Measurements from ENCODE around the gene BCAR1.
A peak's percentile ranks its signal among the peaks of the same experiment; 100 is the strongest.

Gene BCAR1

DNA sequence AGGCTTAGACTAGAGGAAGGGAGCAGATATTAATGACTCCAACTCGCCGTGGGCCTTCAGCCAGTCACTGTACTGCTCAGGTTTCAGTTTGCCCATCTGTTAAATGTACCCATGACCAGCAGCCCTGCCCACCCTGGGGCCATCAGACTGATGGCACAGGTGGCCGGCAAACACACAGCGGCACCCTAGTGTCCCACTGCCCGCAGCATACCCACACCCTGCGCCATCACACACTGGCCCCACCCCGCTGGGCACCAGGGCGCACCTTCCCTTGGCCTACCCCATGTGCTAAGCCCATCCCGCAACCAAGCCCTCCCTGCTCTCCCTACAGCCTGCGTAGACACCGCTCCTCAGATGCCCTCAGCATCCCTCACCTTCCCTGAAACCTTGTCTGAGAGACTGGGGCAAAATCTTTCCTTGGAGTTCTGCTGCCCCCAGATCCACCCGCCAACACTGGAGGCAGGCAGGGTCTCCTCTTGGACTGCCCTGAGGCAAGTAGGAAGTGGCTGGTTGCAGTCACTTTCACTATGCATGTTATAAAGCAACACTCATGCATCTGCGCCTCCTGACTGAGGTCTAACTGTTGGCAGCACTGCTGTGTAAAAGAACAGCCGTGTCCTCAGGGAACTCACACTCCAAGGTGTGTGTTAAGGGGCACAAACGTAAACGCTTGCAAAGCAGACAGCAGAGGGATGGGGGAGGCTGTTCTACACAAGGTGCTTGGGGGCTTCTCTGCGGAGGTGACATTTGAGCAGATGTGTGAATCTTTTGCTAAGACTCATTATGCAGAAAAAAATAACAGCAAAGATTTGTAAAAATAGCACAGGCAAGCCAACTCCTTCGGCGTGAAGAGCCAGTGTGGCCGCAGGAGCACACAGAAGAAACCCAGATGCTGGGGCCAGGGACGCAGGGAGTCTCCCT lies 6.7 kb upstream of the BCAR1 start:
- DNase-seq (ENCODE audit: insufficient read length, low spot score) (no peak), FAIRE-seq (no peak)

DNA sequence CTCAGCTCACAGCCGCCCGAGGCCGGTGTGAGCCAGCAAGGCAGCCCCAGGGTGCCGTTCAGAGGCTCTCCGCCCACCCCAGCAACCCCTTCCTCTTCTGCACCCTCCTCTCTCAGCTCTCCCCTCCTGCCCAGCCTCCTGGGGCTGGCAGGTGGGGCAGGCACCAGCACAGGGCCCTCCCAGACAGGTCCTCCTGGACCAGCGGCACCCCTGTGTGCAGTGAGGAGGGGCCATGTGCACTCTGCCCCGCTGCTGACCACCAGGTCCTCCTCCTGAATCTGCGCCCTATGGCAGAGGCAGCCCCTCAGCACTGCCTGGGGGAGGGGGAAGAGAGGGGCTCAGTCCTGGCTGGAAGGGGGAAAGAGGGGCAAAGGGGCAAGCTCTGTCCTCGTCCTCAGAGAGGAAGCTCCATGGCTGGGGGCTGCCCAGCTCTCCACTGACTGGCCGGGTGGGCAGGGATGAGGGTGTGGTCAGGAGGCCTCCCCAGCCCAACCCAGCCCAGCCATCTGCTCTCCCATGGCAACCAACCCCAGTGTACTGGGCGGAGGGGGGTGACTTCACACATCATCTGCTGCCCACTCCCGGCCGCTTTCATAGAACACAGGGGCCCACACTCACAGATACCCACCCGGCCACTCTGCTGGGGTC lies 5.4 kb upstream of the BCAR1 start:
- FAIRE-seq = no peak
- no peak for DNase-seq (ENCODE audit: insufficient read length, low spot score)

DNA sequence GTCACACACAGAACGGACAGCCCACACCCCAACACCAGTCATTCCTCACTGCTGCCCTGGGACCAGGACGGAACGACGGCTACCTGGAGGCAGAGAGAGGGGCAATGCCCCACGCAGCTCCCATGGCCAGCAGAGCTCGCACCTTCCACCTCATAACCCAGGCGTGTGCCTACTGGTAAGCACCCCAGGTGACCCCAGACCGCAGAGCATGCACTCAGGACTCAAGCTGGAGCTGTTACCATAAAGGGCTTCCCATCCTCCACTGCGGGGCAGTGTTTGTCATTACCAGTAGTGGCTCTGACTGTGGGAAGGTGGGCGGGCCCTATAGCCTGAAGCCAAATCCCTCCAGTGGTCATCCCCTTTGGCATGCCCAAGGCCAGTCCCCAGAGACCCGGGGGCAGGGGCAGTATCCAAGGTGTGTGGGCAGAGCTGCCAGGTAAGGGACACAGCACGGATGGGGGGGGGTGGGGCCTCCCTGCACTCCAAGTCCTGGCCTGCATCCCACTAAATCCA lies 4.7 kb upstream of the BCAR1 start:
- DNase-seq (ENCODE audit: insufficient read length, low spot score) = no peak
- FAIRE-seq = no peak

DNA sequence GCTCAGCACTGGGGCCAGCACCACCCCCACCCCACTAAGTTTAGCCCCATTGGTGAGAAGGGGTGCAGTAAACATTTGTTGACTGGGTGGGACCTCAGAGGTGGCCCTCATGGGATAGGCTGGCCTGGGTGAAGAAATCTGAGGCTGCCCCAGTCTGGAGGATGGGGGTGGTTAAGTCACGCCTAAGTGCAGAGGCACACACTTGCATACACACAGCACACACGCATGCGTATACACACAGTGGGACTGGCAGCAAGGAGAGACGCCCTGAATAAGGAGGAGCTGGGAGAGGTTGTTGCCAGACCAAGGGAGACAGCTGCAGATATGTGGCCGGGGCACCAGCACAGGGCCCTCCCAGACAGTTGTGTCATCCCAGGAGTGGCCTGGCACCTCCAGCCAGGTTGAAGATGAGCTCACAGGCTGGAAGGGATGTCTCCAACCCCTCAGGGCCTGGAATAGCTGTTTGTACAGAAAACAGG lies 3.0 kb upstream of the BCAR1 start:
- no peak for DNase-seq (ENCODE audit: insufficient read length, low spot score)
- no peak for FAIRE-seq

DNA sequence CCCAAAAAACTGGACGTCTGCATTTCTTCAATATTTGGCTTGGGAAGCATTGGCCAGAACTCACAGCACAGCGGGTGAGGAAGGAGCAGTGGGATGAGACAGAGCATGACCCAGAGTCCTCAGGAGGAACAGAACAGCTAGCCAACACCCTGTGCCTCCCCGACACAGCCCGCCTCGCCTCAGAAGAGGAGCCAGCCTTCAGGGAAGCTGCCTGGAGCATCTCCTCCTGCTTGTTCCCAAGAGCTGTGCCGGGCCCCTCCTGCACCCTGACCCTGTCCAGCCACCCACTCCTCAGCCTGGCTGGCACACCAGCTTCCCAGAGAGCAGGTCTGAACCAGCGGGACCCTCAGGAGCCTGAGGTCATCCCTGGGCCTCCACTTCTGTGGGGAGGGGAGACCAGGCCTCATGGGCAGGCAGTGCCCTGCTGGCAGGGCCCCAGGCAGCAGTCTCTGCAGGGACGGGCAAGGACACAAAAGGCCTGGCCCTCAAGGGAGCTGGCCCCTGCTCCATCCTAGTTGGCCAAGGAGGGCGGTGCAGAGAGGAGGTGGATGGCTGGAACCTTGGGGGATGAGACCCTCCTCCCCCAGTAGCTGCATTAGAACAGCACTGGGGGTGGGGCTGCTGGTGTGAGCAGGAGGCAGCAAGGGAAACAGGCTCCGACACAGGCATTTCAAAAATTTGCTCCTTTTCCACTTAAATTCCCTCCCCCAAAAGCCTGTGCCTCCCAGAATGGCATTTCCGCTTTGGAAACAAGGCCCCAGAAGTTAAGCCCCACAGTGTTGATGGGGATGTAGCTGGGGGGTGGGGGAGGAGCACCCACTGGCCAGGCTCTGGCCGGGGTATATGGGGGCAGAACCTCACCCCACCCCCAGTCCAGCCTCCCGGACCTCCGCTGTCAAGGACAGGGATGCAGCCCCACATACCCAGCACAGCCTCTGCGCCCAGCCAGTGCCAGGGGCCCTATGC lies 1.8 kb upstream of the BCAR1 start:
- DNase-seq (ENCODE audit: insufficient read length, low spot score) = no peak
- FAIRE-seq = no peak

DNA sequence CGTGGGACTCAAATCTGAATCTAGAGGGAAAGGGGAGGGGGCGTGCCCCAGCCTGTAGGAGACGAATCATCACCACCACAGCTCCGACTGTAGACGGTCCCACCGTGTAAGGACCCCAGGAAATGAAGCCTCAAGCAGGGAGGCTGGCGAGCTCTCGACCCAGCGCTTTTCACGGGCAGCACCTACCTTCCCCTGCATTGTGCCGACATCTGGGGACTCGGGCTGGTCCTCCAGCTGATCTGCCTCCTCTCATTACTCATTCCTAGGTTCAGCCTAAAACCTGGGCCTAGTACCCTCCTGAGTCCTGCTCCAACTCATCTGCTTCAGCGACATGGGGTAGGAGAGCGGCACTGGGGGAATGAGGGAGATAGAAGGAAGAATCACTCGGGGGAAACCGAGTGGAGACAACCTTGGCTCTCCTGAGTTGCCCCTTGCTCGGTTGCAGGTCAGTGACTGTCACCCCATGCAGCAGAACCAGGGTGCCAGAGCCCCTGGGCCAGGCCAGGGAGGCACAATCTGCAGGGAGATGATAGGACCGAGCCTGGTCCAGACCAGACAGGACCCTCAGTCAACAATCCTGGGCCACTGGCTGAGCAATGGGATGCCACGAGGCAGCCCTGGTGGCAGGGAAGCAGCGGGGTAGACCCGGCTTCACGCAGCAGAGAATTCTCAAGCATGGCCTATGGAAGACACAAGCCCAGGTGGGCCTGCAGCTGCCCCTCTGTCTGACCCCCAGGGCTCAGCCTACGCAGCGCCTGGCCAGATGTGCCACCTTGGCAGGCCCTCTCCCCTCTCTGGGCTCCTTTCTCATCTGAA lies 833 bp upstream of the BCAR1 start:
- DNase-seq (ENCODE audit: insufficient read length, low spot score) = no peak
- no peak for FAIRE-seq

DNA sequence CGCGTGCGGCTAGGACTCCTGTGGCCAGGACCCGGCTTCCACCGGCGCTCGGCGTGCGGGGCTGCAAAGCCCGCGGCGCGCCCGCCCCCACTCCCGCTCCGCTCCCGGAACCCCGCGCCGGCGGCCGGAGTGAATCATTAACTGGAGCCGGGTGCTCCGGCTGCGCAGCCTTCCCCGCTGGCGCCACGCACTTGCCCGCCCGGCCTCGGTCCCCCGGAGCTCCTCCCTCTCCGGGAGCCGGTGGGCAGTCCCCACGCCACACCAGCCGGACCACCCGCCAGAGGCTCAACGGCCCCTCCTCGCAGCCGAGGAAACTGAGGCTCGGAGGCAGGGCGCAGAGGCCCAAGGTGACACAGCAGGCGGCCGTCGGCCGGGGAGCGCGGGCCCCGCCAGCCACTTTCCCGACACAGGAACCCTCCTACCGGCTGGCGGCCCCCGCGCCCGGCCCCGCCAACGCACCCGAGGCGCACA lies 580 bp downstream of the BCAR1 start:
- no peak for FAIRE-seq
- DNase-seq (ENCODE audit: insufficient read length, low spot score) = peak; percentile 88

DNA sequence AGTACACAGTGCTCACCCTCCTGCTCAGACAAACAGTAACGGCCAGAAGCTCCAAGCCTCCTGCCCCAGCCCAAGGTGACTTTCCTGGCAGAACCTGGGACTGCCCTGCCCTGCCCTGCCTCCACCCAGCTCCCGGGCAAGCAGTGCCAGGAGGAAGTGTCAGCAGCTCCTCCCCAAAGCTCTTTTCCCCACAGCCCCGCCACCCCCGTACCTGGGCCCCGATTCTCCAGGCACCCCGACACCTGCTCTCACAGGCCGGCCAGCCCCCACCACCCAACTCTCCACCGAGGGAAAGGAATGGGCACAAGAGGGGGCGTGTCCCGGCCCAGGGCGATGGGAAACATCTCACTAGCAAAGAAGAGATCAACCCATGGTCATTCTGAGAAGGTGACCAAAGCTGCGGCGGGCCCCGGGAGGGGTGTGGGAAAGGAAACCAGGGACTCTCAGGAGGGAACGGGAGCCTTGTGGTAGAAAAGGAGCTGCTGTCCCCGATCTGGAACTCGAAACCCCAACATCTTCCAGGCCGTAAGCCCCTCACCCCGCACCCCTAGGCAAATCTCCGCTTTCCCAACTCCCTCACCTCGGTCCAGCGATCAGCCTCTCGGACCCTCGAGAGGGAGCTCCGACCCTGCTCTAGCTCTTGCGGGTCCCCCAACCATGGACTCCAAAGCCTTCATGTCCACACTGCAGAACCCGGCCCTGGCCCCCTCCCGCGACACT lies 1.2 kb downstream of the BCAR1 start:
- DNase-seq (ENCODE audit: insufficient read length, low spot score) (no peak), FAIRE-seq (no peak)

DNA sequence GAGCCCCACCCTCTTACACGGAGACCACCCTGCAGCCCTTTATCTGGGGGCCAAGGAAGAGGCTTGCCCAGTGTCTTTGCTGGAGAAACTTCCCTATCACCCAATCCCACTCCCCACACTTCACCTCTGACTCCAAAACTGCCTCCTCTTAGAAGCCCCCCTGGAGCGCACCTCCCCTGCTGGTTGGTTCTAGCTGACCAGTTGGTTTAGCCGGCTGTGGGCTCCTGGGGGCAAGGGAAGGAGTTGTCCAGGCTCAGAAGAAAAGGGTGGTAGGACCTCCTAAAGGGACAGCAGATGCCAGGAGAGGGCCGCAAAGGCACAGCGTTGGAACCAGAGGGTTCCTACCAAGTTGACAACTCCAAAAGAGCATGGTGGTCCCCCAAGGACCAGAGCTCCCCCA lies 2.0 kb downstream of the BCAR1 start:
- no peak for FAIRE-seq
- DNase-seq (ENCODE audit: insufficient read length, low spot score) = no peak

DNA sequence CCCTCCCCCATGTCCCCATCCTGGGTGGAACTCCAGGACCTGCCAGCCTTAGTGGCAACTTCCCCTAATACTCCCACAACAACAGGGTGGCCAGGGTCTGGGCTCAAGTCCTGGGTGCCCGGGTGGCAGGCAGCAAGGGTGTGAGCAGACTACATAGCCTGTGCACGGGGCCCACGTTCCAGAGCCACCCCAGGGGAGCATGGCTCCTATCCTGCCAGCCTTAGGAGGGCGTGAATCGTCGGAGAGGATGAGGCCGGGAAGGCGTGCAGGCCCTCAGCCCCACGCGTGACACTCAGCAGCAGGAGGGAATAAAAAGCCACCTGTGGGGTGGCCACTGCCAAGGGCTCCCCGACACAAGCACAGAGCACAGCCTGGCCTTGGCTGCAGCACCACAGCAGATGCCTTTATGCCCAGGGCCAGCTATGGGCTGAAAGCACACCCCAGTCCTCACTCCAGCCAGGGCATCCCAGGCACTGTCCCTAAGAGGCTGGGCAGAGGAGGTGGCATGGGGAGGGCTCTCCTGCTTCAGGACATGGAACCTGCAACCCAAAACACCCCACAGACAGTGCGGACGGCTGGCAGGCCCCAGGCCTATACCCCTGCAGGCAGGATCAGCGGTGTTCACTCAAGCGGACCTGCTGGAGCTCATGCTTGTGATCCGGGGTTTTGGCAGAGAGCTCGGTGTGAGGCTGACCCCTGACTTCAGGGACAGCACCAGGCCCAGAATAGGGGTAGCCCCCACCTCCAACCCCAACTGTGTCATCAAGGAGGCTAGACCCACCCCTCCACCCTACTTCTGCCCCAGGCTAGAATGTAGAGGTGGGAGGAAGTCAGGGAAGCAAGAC lies 2.7 kb downstream of the BCAR1 start:
- no peak for DNase-seq (ENCODE audit: insufficient read length, low spot score)
- no peak for FAIRE-seq

DNA sequence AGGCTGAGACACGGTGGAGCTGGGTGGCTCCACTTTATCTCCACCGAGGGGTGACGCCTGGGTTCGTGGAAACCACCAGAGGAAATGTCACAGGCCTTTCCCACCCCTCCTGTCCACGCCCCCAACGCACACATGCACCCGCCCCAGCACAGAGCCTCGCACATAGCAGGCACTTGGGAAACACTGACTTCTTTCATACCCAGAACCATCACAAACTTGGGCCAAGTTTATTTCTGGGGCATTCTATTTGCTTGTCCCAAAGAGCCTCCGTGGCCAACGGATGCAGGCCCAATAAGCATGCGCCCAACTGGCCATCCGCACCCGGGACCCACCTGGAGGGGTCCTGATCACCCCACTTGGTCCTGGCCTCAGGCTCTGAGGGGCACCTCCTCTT lies 3.3 kb downstream of the BCAR1 start:
- no peak for FAIRE-seq

DNA sequence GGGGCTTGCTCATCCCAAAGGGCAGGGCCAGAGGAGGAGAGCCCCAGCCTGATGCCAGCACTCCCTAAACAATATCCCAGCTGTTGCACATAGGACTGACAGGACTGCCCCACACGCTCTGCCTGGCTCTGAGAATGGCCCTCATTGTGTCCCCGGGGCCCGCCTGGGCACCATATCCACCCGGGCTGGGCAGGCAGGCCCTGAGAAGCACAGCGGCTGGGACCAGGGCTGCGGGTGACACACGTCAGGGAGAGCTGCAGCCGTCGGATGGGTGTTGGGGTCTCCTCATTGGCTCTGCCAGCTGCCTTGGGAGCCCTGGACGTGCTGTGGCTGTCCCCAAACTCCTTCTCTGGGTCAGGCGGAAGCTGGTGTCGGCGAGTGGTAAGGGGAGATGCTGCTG lies 4.2 kb downstream of the BCAR1 start:
- no peak for FAIRE-seq

More for the DNA sequence above, 3.3 kb downstream of the BCAR1 start:
- no peak for DNase-seq (ENCODE audit: insufficient read length, low spot score)

DNA sequence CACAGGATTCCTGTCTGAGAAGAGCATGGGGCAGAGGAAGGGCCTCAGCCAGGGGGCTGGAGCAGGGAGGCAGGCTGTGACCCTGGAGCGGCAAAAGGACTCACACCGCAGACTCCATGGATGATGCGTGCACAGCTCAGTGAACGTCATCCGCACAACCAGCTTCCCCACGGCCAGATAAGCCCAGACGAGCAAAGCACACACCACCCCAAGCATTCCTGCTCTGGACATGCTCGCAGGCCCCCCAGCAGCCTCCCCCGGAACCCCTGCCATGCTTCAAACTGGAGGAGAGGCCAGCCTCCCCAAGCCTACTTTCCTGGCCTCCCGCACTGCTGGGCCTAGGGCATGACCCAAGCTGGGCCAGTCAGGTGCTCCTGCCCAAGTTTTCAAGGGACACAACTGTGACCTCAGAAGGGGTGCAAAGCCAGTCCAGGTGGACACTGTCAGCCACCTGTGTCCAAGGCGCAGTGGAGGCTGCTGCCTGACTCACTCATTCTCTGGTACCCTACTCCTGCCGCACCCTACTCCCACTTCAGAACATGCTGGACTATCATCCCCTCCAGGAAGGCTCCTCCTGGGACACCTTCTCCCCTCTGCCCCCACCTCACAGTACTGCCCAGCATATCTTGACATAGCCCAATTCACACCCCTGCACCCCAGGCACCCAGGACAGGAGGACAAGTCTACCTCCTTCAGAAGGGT lies 4.8 kb downstream of the BCAR1 start:
- DNase-seq (ENCODE audit: insufficient read length, low spot score) = no peak
- FAIRE-seq = no peak

More for the DNA sequence above, 4.2 kb downstream of the BCAR1 start:
- DNase-seq (ENCODE audit: insufficient read length, low spot score) = no peak

DNA sequence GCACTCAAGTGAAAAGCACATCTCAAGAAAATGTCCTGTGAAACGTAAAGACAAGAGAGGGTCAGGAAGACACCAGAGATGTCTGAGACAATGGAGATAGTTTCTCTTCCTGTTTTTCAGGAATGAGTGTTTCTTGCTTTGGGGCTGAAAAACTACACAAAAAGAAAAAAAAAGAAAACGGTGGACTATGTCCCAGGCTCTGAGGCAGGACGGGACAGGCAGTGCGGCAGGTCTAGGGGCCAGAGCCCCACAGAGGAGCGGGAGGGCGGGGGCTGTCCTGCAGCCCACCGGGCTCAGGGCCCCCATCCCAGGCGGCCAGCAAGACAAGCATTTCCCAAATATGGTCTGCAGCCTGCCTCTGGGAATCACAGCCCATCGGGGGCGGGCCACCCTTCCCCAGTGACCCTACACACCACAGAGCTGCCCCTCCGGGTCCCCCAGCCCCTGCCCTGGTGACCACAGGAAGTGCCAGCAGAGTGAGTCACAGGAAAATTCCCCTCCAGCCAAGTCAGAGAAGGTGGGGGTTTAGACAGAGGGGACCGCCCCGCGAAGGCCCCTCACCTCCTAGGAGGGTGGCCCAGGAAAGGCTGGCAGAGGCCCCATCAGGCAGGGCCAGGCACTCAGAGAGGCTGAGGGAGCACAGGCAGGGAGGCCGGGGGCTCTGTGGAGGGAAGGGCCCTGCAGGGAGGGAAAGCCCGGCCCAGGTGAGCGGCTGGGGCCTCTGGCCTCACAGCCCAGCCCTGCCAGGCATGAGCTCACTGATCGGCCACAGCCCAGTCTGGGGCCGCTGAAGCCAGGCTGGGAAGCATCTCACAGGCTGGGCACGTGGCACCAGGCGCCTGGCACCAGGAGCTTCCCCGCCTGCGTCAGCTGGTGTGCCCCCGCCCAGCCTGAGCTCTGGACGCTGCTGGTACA lies 6.3 kb downstream of the BCAR1 start:
- peak; percentile 64 for FAIRE-seq
- DNase-seq (ENCODE audit: insufficient read length, low spot score) = no peak

DNA sequence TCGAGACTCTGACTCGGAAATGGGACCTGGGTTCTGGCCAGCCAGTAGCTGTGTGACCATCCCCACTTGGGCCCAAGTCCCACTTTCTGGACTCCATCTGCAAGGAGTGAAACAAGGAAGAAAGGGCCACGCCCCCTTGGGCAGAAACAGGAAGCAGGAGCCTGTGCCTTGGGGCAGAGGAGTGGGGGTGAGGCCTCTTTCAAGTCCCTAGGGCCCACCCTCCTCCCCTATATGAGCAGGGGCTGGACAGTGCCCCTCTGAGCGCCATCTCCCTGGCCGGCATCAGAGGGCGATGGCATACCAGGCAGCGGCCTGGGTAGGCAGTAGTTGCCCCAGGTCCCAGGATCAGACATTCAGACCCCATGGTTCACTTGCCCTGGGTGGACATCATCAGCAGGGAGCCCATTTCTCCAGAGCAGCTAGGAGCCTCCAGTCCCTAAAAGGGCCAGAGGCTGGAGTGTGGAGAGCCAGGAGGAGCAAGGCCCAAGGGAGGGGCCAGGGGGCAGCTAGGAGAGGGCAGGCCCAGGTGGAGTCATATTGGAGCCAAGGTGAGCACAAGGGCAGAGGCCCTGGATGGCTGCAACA lies 7.1 kb downstream of the BCAR1 start:
- FAIRE-seq = no peak
- DNase-seq (ENCODE audit: insufficient read length, low spot score) = no peak

DNA sequence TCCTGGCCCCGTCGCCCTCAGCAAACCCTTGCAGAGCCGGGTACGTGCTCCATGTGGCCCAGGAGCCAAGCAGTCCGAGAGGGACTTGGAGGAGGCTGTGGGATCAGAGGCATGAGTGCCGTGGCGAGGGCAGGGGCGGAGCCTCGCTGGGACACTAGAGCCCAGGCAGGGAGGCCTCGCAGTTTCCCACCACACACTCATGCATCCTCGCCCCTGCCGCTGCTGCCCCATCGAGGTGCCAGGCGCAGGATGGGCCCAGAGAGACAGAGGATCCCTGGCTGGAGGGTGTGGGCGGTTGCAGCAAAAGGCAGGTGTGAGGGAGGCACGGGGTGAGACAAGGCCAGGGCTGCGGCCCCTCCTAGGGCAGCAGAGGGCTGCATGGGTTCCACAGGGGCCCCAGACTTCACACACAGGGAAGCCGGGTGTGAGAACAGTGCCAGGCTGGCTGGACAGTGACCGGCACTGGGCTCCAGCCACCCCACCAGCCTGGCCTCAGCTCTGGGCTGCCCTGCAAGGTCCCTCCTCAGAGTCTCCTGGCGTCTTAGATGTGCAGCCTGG lies 7.7 kb downstream of the BCAR1 start:
- FAIRE-seq (no peak), DNase-seq (ENCODE audit: insufficient read length, low spot score) (no peak)

All from GM19239 (cell line).